Measurements from ENCODE around the gene NLRP3. TPM values are rescaled to one million over a fixed set of nuclear protein-coding genes. Genes with fewer than 3 reads are reported as not detected.
A peak's percentile ranks its signal among the peaks of the same experiment; 100 is the strongest.

NLRP3 gene
- total and polyA plus RNA-seq, 10 of the 15 experiments (the other 5 are each of a cell fraction or from before 2014, with no cell fraction given): 1.8 to 10.4 (median 5.0) TPM

DNA sequence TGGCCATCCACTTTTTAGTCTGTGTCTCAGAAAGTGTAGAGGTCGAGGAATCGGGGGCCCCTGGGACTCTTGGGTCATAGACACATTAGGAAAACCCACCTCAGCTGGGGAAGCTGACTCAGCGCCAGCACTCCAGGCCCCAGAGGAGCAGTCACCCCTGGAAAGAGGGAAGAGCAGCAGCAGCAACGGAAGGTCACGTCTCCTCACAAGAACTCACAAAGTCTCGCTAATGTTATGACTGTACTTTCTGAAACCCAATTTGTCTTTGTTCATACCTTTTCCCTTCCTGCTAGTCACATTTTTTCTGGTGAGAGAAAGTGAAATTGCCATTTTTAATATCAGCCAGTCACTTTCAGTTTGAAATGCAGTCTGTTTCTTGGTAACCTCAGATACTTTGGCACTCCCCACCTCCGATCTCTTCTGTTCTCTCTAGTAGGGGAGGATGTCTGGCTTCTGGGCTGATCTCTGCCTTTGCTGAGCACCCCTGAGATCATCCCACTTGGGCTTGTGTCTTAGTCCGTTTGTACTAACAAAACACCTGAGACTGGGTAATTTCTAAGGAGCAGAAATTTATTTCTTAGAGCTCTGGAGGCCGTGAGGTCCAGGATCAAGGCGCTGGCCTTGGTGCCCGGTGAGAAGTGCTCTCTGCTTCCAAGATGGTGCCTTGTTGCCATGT, 6.0 kb upstream of the NLRP3 start (continued):
- TF ChIP-seq, protein P1, sequence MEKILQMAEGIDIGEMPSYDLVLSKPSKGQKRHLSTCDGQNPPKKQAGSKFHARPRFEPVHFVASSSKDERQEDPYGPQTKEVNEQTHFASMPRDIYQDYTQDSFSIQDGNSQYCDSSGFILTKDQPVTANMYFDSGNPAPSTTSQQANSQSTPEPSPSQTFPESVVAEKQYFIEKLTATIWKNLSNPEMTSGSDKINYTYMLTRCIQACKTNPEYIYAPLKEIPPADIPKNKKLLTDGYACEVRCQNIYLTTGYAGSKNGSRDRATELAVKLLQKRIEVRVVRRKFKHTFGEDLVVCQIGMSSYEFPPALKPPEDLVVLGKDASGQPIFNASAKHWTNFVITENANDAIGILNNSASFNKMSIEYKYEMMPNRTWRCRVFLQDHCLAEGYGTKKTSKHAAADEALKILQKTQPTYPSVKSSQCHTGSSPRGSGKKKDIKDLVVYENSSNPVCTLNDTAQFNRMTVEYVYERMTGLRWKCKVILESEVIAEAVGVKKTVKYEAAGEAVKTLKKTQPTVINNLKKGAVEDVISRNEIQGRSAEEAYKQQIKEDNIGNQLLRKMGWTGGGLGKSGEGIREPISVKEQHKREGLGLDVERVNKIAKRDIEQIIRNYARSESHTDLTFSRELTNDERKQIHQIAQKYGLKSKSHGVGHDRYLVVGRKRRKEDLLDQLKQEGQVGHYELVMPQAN (conservative IDR thresholded peaks at IDR 0.05): no peak
- TF ChIP-seq RBBP5 (conservative IDR thresholded peaks at IDR 0.05) (no peak), TAF1 (IDR thresholded peaks at IDR 0.05; ENCODE audit: borderline replicate concordance, low read depth, low read length) (no peak; the same call in 1 of the 2 replicates), GATAD2B (conservative IDR thresholded peaks at IDR 0.05; ENCODE audit: low read depth) (peak; percentile 97), FOXK2 (IDR thresholded peaks at IDR 0.05) (no peak), EP300 (IDR thresholded peaks at IDR 0.05; ENCODE audit: borderline replicate concordance in 1 of 2, control insufficient read depth in 1 of 2, low read depth in 2 of 2, low read length in 2 of 2) (peak; percentile 87 to 97), RELA (IDR thresholded peaks at IDR 0.05; ENCODE audit: borderline replicate concordance, partially characterized antibody) (peak; percentile 20), YY1 (IDR thresholded peaks at IDR 0.05; ENCODE audit: low read depth, low read length) (0 out of 2 replicates have a peak, but pooled peaks have one; percentile 30), HDAC2 (IDR thresholded peaks at IDR 0.05) (no peak), PML (IDR thresholded peaks at IDR 0.05; ENCODE audit: low read length) (peak; percentile 79), NBN (IDR thresholded peaks at IDR 0.05) (peak; percentile 97)
- TF ChIP-seq, protein P2, sequence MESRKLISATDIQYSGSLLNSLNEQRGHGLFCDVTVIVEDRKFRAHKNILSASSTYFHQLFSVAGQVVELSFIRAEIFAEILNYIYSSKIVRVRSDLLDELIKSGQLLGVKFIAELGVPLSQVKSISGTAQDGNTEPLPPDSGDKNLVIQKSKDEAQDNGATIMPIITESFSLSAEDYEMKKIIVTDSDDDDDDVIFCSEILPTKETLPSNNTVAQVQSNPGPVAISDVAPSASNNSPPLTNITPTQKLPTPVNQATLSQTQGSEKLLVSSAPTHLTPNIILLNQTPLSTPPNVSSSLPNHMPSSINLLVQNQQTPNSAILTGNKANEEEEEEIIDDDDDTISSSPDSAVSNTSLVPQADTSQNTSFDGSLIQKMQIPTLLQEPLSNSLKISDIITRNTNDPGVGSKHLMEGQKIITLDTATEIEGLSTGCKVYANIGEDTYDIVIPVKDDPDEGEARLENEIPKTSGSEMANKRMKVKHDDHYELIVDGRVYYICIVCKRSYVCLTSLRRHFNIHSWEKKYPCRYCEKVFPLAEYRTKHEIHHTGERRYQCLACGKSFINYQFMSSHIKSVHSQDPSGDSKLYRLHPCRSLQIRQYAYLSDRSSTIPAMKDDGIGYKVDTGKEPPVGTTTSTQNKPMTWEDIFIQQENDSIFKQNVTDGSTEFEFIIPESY (IDR thresholded peaks at IDR 0.05): no peak
- TF ChIP-seq, protein P3, sequence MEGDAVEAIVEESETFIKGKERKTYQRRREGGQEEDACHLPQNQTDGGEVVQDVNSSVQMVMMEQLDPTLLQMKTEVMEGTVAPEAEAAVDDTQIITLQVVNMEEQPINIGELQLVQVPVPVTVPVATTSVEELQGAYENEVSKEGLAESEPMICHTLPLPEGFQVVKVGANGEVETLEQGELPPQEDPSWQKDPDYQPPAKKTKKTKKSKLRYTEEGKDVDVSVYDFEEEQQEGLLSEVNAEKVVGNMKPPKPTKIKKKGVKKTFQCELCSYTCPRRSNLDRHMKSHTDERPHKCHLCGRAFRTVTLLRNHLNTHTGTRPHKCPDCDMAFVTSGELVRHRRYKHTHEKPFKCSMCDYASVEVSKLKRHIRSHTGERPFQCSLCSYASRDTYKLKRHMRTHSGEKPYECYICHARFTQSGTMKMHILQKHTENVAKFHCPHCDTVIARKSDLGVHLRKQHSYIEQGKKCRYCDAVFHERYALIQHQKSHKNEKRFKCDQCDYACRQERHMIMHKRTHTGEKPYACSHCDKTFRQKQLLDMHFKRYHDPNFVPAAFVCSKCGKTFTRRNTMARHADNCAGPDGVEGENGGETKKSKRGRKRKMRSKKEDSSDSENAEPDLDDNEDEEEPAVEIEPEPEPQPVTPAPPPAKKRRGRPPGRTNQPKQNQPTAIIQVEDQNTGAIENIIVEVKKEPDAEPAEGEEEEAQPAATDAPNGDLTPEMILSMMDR (IDR thresholded peaks at IDR 0.05 in 2 of 3, conservative IDR thresholded peaks at IDR 0.05 in 1 of 3; ENCODE audit: control insufficient read depth in 2 of 3, extremely low read depth in 1 of 3, insufficient read depth in 1 of 3, low read depth in 3 of 3, low read length in 3 of 3): no peak
- TF ChIP-seq, protein P4, sequence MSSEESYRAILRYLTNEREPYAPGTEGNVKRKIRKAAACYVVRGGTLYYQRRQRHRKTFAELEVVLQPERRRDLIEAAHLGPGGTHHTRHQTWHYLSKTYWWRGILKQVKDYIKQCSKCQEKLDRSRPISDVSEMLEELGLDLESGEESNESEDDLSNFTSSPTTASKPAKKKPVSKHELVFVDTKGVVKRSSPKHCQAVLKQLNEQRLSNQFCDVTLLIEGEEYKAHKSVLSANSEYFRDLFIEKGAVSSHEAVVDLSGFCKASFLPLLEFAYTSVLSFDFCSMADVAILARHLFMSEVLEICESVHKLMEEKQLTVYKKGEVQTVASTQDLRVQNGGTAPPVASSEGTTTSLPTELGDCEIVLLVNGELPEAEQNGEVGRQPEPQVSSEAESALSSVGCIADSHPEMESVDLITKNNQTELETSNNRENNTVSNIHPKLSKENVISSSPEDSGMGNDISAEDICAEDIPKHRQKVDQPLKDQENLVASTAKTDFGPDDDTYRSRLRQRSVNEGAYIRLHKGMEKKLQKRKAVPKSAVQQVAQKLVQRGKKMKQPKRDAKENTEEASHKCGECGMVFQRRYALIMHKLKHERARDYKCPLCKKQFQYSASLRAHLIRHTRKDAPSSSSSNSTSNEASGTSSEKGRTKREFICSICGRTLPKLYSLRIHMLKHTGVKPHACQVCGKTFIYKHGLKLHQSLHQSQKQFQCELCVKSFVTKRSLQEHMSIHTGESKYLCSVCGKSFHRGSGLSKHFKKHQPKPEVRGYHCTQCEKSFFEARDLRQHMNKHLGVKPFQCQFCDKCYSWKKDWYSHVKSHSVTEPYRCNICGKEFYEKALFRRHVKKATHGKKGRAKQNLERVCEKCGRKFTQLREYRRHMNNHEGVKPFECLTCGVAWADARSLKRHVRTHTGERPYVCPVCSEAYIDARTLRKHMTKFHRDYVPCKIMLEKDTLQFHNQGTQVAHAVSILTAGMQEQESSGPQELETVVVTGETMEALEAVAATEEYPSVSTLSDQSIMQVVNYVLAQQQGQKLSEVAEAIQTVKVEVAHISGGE (CRISPR knock-in tag; IDR thresholded peaks at IDR 0.05): no peak
- TF ChIP-seq, protein P5, sequence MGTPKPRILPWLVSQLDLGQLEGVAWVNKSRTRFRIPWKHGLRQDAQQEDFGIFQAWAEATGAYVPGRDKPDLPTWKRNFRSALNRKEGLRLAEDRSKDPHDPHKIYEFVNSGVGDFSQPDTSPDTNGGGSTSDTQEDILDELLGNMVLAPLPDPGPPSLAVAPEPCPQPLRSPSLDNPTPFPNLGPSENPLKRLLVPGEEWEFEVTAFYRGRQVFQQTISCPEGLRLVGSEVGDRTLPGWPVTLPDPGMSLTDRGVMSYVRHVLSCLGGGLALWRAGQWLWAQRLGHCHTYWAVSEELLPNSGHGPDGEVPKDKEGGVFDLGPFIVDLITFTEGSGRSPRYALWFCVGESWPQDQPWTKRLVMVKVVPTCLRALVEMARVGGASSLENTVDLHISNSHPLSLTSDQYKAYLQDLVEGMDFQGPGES (IDR thresholded peaks at IDR 0.05): no peak
